GM20431 (cell line): ENCODE data around the gene ZNF385B.

Experiments used
- in situ Hi-C: fragments of 300-500 bp; cut with MseI, MboI; formaldehyde crosslinking; loops from one replicate; pipeline ENCODE4 v1.15.0; 2020; ENCODE audit warnings: low sequenced_read_pairs; ENCODE audit not compliant: unreplicated experiment

Gene ZNF385B

GRCh38 chr2:179758636-179759035 lies 102.8 kb downstream of the ZNF385B start:
- in situ Hi-C loops, result loop anchor here (25.0 kb wide), 1 partner anchor 546 kb away; no protein-coding TSS in a partner anchor

GRCh38 chr2:179751163-179751809 lies 110.1 kb downstream of the ZNF385B start:
- in situ Hi-C loops, result loop anchor here (25.0 kb wide), 1 partner anchor 539 kb away; no protein-coding TSS in a partner anchor

- in situ Hi-C loops, result loop anchor here (25.0 kb wide), 1 partner anchor 337 kb away; no protein-coding TSS in a partner anchor
Observed at GRCh38 chr2:179749210-179749609, 112.2 kb downstream of the ZNF385B start.

- in situ Hi-C loops, result loop anchor here (25.0 kb wide), 1 partner anchor 335 kb away; no protein-coding TSS in a partner anchor
Observed at GRCh38 chr2:179746981-179747380, 114.4 kb downstream of the ZNF385B start.

- in situ Hi-C loops, result loop anchor here (25.0 kb wide), 1 partner anchor 333 kb away; no protein-coding TSS in a partner anchor
Observed at GRCh38 chr2:179745635-179746256, 115.7 kb downstream of the ZNF385B start.

GRCh38 chr2:179744401-179744800 lies 117.0 kb downstream of the ZNF385B start:
- in situ Hi-C loops, result loop anchor here (25.0 kb wide), 1 partner anchor 332 kb away; no protein-coding TSS in a partner anchor

- in situ Hi-C loops, result loop anchor here (25.0 kb wide), 1 partner anchor 329 kb away; no protein-coding TSS in a partner anchor
Observed at GRCh38 chr2:179741317-179741716, 120.1 kb downstream of the ZNF385B start.

GRCh38 chr2:179729966-179730365 lies 131.4 kb downstream of the ZNF385B start:
- in situ Hi-C loops, result loop anchor here (25.0 kb wide), 1 partner anchor 318 kb away; no protein-coding TSS in a partner anchor

- in situ Hi-C loops, result loop anchor here (25.0 kb wide), 1 partner anchor 314 kb away; no protein-coding TSS in a partner anchor
Observed at GRCh38 chr2:179726461-179727180, 134.8 kb downstream of the ZNF385B start.

GRCh38 chr2:179724403-179724802 lies 137.0 kb downstream of the ZNF385B start:
- in situ Hi-C loops, result no loop called here

GRCh38 chr2:179720173-179720772 lies 141.1 kb downstream of the ZNF385B start:
- in situ Hi-C loops, result no loop called here

GRCh38 chr2:179715871-179716270 lies 145.5 kb downstream of the ZNF385B start:
- in situ Hi-C loops, result no loop called here

GRCh38 chr2:179715196-179715595 lies 146.2 kb downstream of the ZNF385B start:
- in situ Hi-C loops, result no loop called here

GRCh38 chr2:179712825-179713224 lies 148.6 kb downstream of the ZNF385B start:
- in situ Hi-C loops, result no loop called here

- in situ Hi-C loops, result no loop called here
Observed at GRCh38 chr2:179711375-179711774, 150.0 kb downstream of the ZNF385B start.

GRCh38 chr2:179703702-179704101 lies 157.7 kb downstream of the ZNF385B start:
- in situ Hi-C loops, result no loop called here

GRCh38 chr2:179702912-179703311 lies 158.5 kb downstream of the ZNF385B start:
- in situ Hi-C loops, result no loop called here

- in situ Hi-C loops, result no loop called here
Observed at GRCh38 chr2:179701524-179702110, 159.8 kb downstream of the ZNF385B start.

GRCh38 chr2:179695486-179695885 lies 165.9 kb downstream of the ZNF385B start:
- in situ Hi-C loops, result no loop called here

GRCh38 chr2:179694963-179695362 lies 166.4 kb downstream of the ZNF385B start:
- in situ Hi-C loops, result no loop called here
